Psoas muscle (tissue), 8 donors: ENCODE data around the gene IFIT1. TPM values are rescaled to one million over a fixed set of nuclear protein-coding genes. Genes with fewer than 3 reads are reported as not detected.
"Not testable (repeated sequence)": the region's sequence is repeated elsewhere in the genome, so short reads cannot be mapped to it uniquely, and the experiment has no call there.

Source experiments
- ATAC-seq, 4 donors: fragments of 200-7000 bp; cut with Tn5 transposase; one replicate each; pipeline ENCODE4 v1.9.1; 2020; ENCODE audit warnings: moderate library complexity in 3 of 4, mild to moderate bottlenecking in 2 of 4
- DNase-seq, 2 donors: peaks; one replicate each; pipeline ENCODE4 v3.0.0-alpha.2; 2020
- H3K27ac ChIP-seq: fragments of 200-600 bp; one replicate; pipeline ENCODE4 v1.8.0; 2022
- H3K27me3 ChIP-seq, 3 donors: fragments of 200-600 bp in 1 of 3; one replicate each; pipeline versions ENCODE4 v1.6.1 to v1.8.0; 2013 to 2022; ENCODE audit warnings: low read length in 2 of 3, mild to moderate bottlenecking in 2 of 3, moderate library complexity in 1 of 3; ENCODE audit not compliant: insufficient read depth in 3 of 3
- H3K36me3 ChIP-seq, 2 donors: fragments of 200-600 bp in 1 of 2; one replicate each; pipeline versions ENCODE4 v1.6.1 to v1.8.0; 2013 to 2022; ENCODE audit warnings: low read depth in 1 of 2, mild to moderate bottlenecking in 1 of 2, moderate library complexity in 1 of 2; ENCODE audit not compliant: insufficient read depth in 1 of 2
- H3K4me1 ChIP-seq: fragments of 200-600 bp; one replicate; pipeline ENCODE4 v1.8.0; 2022
- H3K4me3 ChIP-seq: fragments of 200-600 bp; one replicate; pipeline ENCODE4 v1.8.0; 2022; ENCODE audit warnings: mild to moderate bottlenecking
- H3K9me3 ChIP-seq: fragments of 200-600 bp; one replicate; pipeline ENCODE4 v1.8.0; 2022
- CTCF ChIP-seq: fragments of 200-600 bp; IDR thresholded peaks from one replicate; pipeline ENCODE4 v1.8.0; 2022; ENCODE audit warnings: antibody characterized with exemption
- WGBS, 3 donors: extraction: QIAGEN DNeasy Blood & Tissue Kit; methylation state at CpG; one replicate each; pipeline versions ENCODE4 v1.1.6 to v1.1.7; 2013; 5-methylcytosine and 5-hydroxymethylcytosine counted together
- intact Hi-C, 2 donors: fragments of 100-400 bp; cut with DNase I; formaldehyde crosslinking; loops; one replicate each; pipeline versions ENCODE4 v1.11.0 to v1.14.2; 2022
- polyA plus RNA-seq, 3 donors: library from polyadenylated mRNA; stranded (reverse); fragments of 200-250 nt; gene quantifications; one replicate each; pipeline ENCODE4 v1.2.3, GENCODE V29; 2013
- total RNA-seq, 4 donors: library from RNA; stranded (reverse); fragmentation: NEBNext Ultra II Directional in 2 of 4; extraction: Animal tissue kit (Norgen Biotek cat#: 25700) in 2 of 4; gene quantifications; one replicate each; pipeline versions ENCODE4 v1.2.1 to v1.2.4, GENCODE V29; 2021 to 2023
- donor health status: healthy with polysubstance abuse.
- donor health status: DM: no; HTN: no; CAD: no; lungs with moderate emphysema.
- donor health status: Bipolar disorder and iron deficiency.
- donor health status: healthy.
- donor health status: DM: yes; HTN: yes; CAD: no.
- donor health status: DM: no; HTN: no; CAD: no.
- donor health status: DM: no; HTN: no; CAD: no.
- donor health status: DM: yes; HTN: yes; CAD: no.

The IFIT1 gene
- total and polyA plus RNA-seq, 7 donors, result 1.6 to 22.5 (median 3.3) TPM

GRCh38 chr10:89440226-89441009 is 48.0 kb downstream of the IFIT1 start:
- Histone ChIP-seq H3K27ac (no peak overlapping the region), H3K4me1 (no peaks in the 10 kb centered on the region), H3K4me3 (no peak overlapping the region), H3K36me3 (no peaks in the 10 kb centered on the region), H3K27me3 (no peaks in the 10 kb centered on the region), H3K9me3 (no peaks in the 10 kb centered on the region)
- 38 to 47% (median 38%) methylated on average over 4 of the region's 4 CpGs for WGBS, 3 donors
- ATAC-seq (peak in 2 of 4 donors; percentile 55 to 59), DNase-seq (no peak)
- TF ChIP-seq CTCF, result no peak
- intact Hi-C loops, result no loop called here

GRCh38 chr10:89442289-89442688 is 49.9 kb downstream of the IFIT1 start:
- intact Hi-C loops, result no loop called here
- Histone ChIP-seq H3K4me1 (no peaks in the 10 kb centered on the region), H3K27me3 (no peaks in the 10 kb centered on the region), H3K9me3 (no peaks in the 10 kb centered on the region), H3K36me3 (no peaks in the 10 kb centered on the region), H3K27ac (no peak overlapping the region), H3K4me3 (no peak overlapping the region)
- ATAC-seq (no peak), DNase-seq (no peak)
- 79 to 83% (median 81%) methylated on average over 1 of the region's 1 CpG for WGBS, 3 donors
- TF ChIP-seq CTCF, result no peak

- H3K4me1 ChIP-seq, ATAC-seq, H3K9me3 ChIP-seq, H3K36me3 ChIP-seq, intact Hi-C loops, DNase-seq, H3K27ac ChIP-seq, H3K4me3 ChIP-seq, H3K27me3 ChIP-seq: not testable (repeated sequence)
- WGBS, 3 donors, result 93 to 96% (median 94%) methylated on average over 7 of the region's 7 CpGs
These were observed 52.4 kb downstream of the IFIT1 start for GRCh38 chr10:89444819-89445218.

GRCh38 chr10:89450901-89451300 is 58.5 kb downstream of the IFIT1 start:
- 82 to 91% (median 85%) methylated on average over 2 of the region's 2 CpGs for WGBS, 3 donors
- Histone ChIP-seq H3K27ac (no peak overlapping the region), H3K9me3 (no peaks in the 10 kb centered on the region), H3K27me3 (no peaks in the 10 kb centered on the region), H3K36me3 (no peaks in the 10 kb centered on the region), H3K4me1 (no peaks in the 10 kb centered on the region), H3K4me3 (no peak overlapping the region)
- TF ChIP-seq CTCF, result no peak
- no peak for DNase-seq
- no peak for ATAC-seq
- intact Hi-C loops, result no loop called here

- Histone ChIP-seq H3K4me1 (no peaks in the 10 kb centered on the region), H3K9me3 (no peaks in the 10 kb centered on the region), H3K36me3 (no peaks in the 10 kb centered on the region), H3K4me3 (no peak overlapping the region), H3K27ac (no peak overlapping the region), H3K27me3 (no peaks in the 10 kb centered on the region)
- intact Hi-C loops, result no loop called here
- DNase-seq (no peak), ATAC-seq (no peak)
- 64 to 72% (median 67%) methylated on average over 1 of the region's 1 CpG for WGBS, 3 donors
- TF ChIP-seq CTCF, result no peak
These were observed 59.8 kb downstream of the IFIT1 start for GRCh38 chr10:89452193-89452592.
